ENCODE results near the gene TOB2. TPM values are rescaled to one million over a fixed set of nuclear protein-coding genes. Genes with fewer than 3 reads are reported as not detected.
"Not testable (repeated sequence)": the region's sequence is repeated elsewhere in the genome, so short reads cannot be mapped to it uniquely, and the experiment has no call there.

Gene TOB2
- total RNA-seq, 1 donor from 2014 or later, result 40.1 TPM

- ATAC-seq (no peak), DNase-seq (ENCODE audit: low spot score) (no peak)
Measured at GRCh38 chr22:41429951-41430332, 16.7 kb downstream of the TOB2 start.

- DNase-seq (ENCODE audit: low spot score) (no peak), ATAC-seq (peak; percentile 32)
Measured at GRCh38 chr22:41429232-41429950, 17.2 kb downstream of the TOB2 start.

DNA sequence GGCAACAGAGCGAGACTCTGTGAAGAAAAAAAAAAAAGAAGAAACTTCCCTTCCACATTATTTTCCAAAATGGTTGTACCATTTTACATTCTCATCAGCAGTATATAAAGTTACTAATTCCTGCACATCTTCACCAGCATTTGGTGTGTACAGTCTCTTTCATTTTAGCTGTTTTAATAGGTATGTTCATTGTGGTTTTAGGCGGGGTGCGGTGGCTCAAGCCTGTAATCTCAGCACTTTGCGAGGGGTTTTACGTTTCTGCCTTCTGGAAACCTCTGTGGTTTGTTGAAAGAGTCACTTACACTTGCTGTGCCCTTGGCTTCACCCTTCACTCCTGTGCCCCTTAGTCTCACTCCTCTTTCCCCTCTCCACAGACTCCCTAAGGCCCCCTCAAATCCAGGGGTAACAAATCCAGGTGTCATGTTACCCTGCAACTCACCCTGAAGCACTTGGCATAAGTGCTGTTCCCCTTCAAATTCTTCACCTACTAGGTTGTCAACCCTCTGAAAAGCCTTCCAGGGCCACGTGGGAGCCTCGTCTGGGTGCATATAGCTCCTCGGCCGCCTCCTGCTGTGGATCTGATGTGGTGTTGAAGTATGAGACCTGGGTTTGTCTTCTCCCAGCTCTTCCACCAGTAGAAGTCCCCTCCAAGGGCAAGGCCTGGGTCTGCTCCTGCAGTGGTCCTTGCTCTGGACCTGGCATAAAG, 20.8 kb downstream of the TOB2 start:
- no peak for ATAC-seq
- no peak for DNase-seq (ENCODE audit: low spot score)

DNA sequence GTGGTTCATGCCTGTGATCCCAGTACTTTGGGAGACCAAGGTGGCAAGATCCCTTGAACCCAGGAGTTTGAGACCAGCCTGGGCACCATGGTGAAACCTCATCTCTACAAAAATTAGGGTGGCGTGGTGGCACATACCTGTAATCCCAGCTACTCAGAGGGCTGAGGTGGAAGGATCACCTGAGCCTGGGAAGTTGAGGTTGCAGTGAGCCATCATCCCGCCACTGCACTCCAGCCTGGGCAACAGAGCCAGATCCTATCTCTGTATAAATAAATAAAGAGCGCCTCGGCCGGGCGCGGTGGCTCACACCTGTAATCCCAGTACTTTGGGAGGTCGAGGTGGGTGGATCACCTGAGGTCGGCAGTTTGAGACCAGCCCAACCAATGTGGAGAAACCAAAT, 27.9 kb downstream of the TOB2 start:
- no peak for ATAC-seq

DNA sequence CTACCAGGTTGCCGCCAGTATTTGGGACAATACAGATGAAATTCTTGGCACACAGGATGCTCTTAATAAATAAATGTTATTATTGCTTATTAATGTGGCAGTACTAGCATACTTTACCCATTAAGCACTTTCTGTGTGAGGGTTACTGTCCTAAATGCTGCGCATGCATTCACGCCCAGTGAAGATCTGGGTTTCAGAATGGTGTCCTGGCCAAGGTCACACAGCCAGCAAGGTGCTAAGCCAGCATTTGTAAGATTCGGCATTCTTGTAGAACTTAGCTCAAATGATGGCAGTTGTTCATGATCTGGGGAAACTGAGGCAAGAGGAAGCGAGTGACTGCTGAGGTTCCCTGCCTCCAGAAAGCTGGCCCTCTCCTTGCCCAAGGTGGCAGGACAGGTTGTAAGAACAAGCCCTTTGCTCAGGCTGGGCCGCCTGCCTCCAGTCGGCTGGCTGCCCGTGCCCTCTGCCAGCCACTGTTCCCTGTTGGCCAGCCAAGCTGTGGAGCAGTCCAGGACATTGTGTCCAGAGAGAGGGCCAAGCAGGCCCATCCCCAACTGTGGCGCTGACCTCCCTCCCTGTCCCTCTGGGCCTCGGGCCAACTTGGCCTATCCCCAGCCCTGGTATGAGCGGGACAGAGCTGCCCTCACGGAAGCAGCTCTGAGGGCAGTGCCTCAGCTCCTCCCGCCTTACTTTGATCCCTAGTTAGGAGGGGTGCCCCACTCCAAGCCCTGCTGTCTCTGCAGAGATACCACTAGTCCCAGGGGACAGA, 28.8 kb downstream of the TOB2 start:
- ATAC-seq (peak; percentile 57), DNase-seq (ENCODE audit: low spot score) (peak; percentile 100)

More for the DNA sequence above, 27.9 kb downstream of the TOB2 start:
- no peak for DNase-seq (ENCODE audit: low spot score)

DNA sequence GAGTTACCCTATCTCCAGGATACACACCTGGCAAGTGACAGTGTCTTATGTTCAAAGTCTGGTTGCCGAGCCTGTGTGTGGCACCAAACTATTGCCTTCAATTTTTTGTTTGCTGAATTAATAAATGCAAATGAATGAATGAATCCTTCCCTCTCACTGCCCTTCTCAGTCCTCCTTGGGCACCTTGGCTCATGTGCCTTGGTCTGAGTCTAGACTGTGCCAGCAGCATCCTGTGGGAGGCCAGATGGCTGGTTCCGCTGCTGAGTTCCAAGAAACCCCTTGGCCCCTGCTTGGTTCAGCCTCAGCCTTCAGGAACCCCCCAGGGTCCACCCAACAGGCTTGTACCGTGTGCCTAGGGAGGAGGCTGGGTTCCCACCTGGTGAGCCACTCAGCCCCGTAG, 31.0 kb downstream of the TOB2 start:
- ATAC-seq (no peak), DNase-seq (ENCODE audit: low spot score) (no peak)

GRCh38 chr22:41411021-41411851, 35.4 kb downstream of the TOB2 start:
- peak; percentile 48 for DNase-seq (ENCODE audit: low spot score)

GRCh38 chr22:41410311-41410751, 36.3 kb downstream of the TOB2 start:
- DNase-seq (ENCODE audit: low spot score) (peak; percentile 85), ATAC-seq (peak; percentile 31)

More at GRCh38 chr22:41411021-41411851, 35.4 kb downstream of the TOB2 start:
- ATAC-seq, result no peak

- ATAC-seq (no peak), DNase-seq (ENCODE audit: low spot score) (no peak)
Measured at GRCh38 chr22:41408665-41409064, 37.9 kb downstream of the TOB2 start.

DNA sequence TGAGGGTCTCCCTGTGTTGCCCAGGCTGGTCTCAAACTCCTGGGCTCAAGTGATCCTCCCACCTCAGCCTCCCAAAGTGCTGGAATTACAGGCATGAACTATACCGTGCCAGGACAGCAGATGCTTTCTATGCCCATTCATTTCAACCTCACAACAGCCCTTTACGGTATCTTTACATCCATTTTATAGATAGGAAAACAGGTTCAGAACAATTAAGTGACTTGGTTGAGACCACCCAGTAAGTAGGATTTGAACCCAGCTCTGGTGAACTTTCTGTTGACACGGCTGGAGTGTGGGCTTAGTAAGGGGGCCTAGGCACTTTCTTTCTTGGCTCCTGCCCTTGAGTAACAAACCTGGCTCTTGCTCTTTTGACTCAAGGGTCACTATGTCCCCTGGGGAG, 39.2 kb downstream of the TOB2 start:
- DNase-seq (ENCODE audit: low spot score) (no peak), ATAC-seq (no peak)

- DNase-seq (ENCODE audit: low spot score) (no peak), ATAC-seq (no peak)
Measured at GRCh38 chr22:41406410-41406809, 40.2 kb downstream of the TOB2 start.

- ATAC-seq (no peak), DNase-seq (ENCODE audit: low spot score) (no peak)
Measured at GRCh38 chr22:41405588-41405987, 41.0 kb downstream of the TOB2 start.

- ATAC-seq (peak; percentile 90), DNase-seq (ENCODE audit: low spot score) (peak; percentile 95)
Measured at GRCh38 chr22:41403532-41404318, 42.9 kb downstream of the TOB2 start.

GRCh38 chr22:41402851-41403250, 43.8 kb downstream of the TOB2 start:
- ATAC-seq; DNase-seq (ENCODE audit: low spot score): not testable (repeated sequence)

GRCh38 chr22:41401781-41402648, 44.6 kb downstream of the TOB2 start:
- ATAC-seq, result peak; percentile 52
- DNase-seq (ENCODE audit: low spot score), result peak; percentile 92

GRCh38 chr22:41398921-41399320, 47.7 kb downstream of the TOB2 start:
- ATAC-seq (no peak), DNase-seq (ENCODE audit: low spot score) (no peak)

DNA sequence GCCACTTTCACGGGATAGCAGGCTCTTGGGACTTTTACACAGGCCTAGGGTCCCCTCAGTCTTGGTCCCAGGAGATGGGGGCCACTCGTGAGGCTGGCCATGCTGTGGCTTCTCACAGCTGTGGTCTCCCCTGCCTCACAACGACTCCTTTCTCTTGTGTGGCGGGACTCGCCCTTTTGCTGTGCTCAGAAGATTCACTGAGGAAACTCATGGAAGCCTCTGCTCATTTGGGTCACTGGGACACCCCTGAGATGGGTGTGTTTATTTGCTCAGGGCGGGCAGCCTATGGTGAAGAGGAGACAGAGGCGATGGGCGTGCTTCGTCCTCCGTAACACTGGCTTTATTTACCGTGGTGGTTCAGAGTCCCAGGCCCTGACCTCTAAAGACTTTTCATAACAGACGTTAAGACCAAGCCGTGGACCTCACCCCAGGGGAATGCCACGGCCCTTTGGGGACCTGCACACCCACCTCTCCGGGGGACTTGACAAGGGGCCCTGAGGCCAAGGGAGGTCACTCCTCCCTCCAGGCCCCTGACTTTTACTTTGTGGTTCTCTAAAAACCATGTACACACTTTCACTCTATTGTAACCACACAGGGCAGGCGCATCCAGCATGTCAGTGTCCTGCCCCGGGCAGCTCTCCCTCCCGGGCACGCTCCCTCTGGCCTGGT, 49.3 kb downstream of the TOB2 start:
- peak; percentile 93 for DNase-seq (ENCODE audit: low spot score)
- ATAC-seq, result peak; percentile 79

GRCh38 chr22:41395531-41396240, 50.9 kb downstream of the TOB2 start:
- ATAC-seq (no peak), DNase-seq (ENCODE audit: low spot score) (no peak)

All from left lobe of liver (tissue), 2 donors.